Lung (tissue), 12 donors: ENCODE measurements around the gene PHF2. TPM values are rescaled to one million over a fixed set of nuclear protein-coding genes. Genes with fewer than 3 reads are reported as not detected.

Source experiments
- ATAC-seq: fragments of 200-7000 bp; cut with Tn5 transposase; one replicate; pipeline ENCODE4 v1.9.1; 2020; ENCODE audit warnings: moderate number of reproducible peaks; ENCODE audit not compliant: insufficient read depth, low FRiP score
- DNase-seq, 3 donors: peaks; one replicate each; pipeline ENCODE4 v3.0.0-alpha.2; 2013 to 2017
- H3K27ac ChIP-seq, 2 donors: one replicate each; pipeline ENCODE4 v1.5.1; 2013; ENCODE audit warnings: mild to moderate bottlenecking in 2 of 2, moderate library complexity in 2 of 2, control low read depth in 1 of 2, inconsistent platforms in 1 of 2, low read depth in 1 of 2, low read length in 1 of 2
- H3K27me3 ChIP-seq, 3 donors: one replicate each; pipeline ENCODE4 v1.5.1; 2013; ENCODE audit warnings: low read length in 2 of 3; ENCODE audit not compliant: control insufficient read depth in 3 of 3, insufficient read depth in 3 of 3
- H3K36me3 ChIP-seq, 4 donors: one replicate each; pipeline ENCODE4 v1.5.1; 2013; ENCODE audit warnings: low read length in 4 of 4, mild to moderate bottlenecking in 1 of 4, moderate library complexity in 1 of 4; ENCODE audit not compliant: control insufficient read depth in 4 of 4, insufficient read depth in 4 of 4
- H3K4me1 ChIP-seq, 5 donors: one replicate each; pipeline ENCODE4 v1.5.1; 2013; ENCODE audit warnings: low read length in 5 of 5, mild to moderate bottlenecking in 2 of 5, moderate library complexity in 1 of 5; ENCODE audit not compliant: control insufficient read depth in 5 of 5, insufficient read depth in 5 of 5
- H3K4me3 ChIP-seq: one replicate; pipeline ENCODE4 v1.5.1; 2013; ENCODE audit warnings: mild to moderate bottlenecking, control low read depth, moderate library complexity
- H3K9ac ChIP-seq, 2 donors: one replicate each; pipeline ENCODE4 v1.5.1; 2013; ENCODE audit warnings: low read length in 2 of 2, control low read depth in 1 of 2; ENCODE audit not compliant: insufficient read depth in 1 of 2
- H3K9me3 ChIP-seq, 4 donors: one replicate each; pipeline ENCODE4 v1.5.1; 2013; ENCODE audit warnings: low read length in 3 of 4, mild to moderate bottlenecking in 1 of 4, moderate library complexity in 1 of 4; ENCODE audit not compliant: control insufficient read depth in 4 of 4, insufficient read depth in 3 of 4
- CTCF ChIP-seq: IDR thresholded peaks from 2 replicates; pipeline ENCODE4 v1.5.1; 2012; ENCODE audit warnings: mild to moderate bottlenecking; ENCODE audit errors: control extremely low read depth, extremely low read depth
- WGBS, 2 donors: extraction: QIAGEN DNeasy Blood & Tissue Kit; methylation state at CpG; one replicate each; pipeline ENCODE4 v1.1.7; 2013; 5-methylcytosine and 5-hydroxymethylcytosine counted together
- polyA plus RNA-seq, 2 donors: library from polyadenylated mRNA; stranded (reverse); fragments of 200-250 nt; gene quantifications; one replicate each; pipeline ENCODE4 v1.2.1, GENCODE V29; 2013
- total RNA-seq, 2 donors: library from RNA; depleted of rRNA in 1 of 2; stranded (reverse); fragments of >200 nt in 1 of 2; gene quantifications; one replicate each; pipeline ENCODE4 v1.2.1, GENCODE V29; 2014 to 2021
- donor health status: control.
- donor health status: control.
- donor health status: Bipolar disorder and iron deficiency.
- donor health status: healthy.
- donor health status: DM: yes; HTN: yes; CAD: no.

PHF2 gene
- total and polyA plus RNA-seq, 4 donors = 20.1 to 33.6 (median 30.2) TPM

DNA sequence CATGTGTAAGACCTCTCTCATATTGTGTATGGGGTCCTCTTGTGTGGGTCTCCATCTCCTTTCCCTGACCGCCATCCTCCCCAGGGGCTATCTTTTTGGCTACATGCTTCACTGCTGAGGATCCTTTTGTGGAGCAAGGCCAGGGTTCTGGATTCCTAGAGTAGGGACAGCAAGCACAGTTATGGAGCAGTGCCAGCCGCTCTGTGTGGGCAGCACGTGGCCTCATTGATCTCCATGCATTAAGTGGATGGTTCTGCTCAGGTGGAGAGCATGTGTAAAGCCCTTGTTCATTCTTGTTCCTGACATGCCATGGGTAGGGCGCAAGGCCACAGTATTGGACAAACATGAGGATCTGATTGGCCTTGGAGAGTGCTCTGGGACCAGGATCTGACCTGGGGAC, 8.9 kb downstream of the PHF2 start:
- H3K4me1 ChIP-seq = peaks cover 3 to 49% (median 26%) of the 10 kb centered on the region in 5 donors
- 90 to 93% methylated on average over 4 of the region's 4 CpGs for WGBS, 2 donors
- no peaks in the 10 kb centered on the region for H3K9me3 ChIP-seq
- H3K36me3 ChIP-seq = no peaks in the 10 kb centered on the region
- H3K4me3 ChIP-seq = no peak overlapping the region
- H3K9ac ChIP-seq = no peak overlapping the region
- peak overlapping the region in 1 of 2 donors; percentile 7 for H3K27ac ChIP-seq
- ATAC-seq (no peak), DNase-seq (no peak)
- no peaks in the 10 kb centered on the region for H3K27me3 ChIP-seq
- TF ChIP-seq CTCF = no peak

DNA sequence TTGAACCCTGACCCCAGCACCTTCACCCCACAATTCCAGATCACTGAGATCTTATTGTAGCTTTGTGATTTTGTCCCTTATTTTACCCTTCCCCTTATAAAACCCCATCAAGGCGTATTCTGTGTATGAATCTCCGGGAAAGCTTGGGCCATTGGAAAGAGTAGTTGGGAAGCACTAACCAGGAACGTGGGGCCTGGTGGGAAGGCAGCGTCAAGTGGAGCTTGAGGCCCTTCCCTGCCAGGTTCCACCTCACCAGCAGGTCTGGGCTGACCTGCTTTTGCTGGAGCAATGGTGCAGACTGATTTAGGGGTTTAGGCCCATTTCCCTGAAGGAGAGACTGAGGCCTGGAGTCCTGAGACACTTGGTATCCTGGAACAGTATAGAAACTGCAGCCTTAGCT, 9.3 kb downstream of the PHF2 start:
- DNase-seq (no peak), ATAC-seq (no peak)
- no peaks in the 10 kb centered on the region for H3K9me3 ChIP-seq
- 94 to 97% methylated on average over 4 of the region's 4 CpGs for WGBS, 2 donors
- TF ChIP-seq CTCF = no peak
- no peaks in the 10 kb centered on the region for H3K36me3 ChIP-seq
- no peak overlapping the region for H3K27ac ChIP-seq
- no peaks in the 10 kb centered on the region for H3K27me3 ChIP-seq
- H3K4me1 ChIP-seq = peaks cover 3 to 48% (median 22%) of the 10 kb centered on the region in 5 donors
- no peak overlapping the region for H3K9ac ChIP-seq
- no peak overlapping the region for H3K4me3 ChIP-seq

DNA sequence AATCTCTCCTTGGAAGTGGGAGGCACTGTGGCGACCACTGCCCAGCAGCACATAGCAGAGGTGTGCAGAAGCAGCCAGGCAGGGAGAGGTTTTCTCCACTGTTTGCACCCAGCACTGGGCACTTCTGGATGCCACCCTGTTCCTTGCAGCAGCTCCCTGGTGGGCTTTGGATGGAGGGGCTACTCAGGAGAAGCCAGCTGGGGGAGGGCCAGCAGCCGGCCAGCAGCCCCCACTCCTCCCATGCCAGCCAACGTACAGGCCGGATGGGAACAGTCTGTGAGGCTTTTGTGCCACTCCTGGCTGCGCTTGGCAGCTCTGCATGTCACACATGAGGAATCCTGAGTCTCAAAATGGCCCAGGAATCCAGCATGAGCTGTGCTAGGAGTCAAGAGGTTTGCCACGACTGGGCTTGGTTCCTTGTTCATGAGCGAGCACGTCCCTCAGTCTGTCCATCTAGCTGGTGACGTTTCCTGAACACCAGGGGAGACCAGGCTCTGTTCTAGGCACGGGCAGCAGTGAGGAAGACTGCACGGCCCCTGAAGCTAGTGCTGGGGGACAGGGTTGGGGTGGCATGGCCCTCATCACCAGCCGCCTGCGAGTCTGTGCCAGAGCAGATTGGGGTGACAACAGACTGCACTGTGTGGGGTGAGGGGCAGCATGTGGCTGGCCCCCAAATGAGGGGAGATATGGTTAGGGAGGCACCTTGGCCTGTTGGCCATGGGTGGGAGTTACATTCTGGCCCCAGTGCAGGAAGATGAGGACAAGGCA, 10.1 kb downstream of the PHF2 start:
- DNase-seq = no peak
- no peak for ATAC-seq
- no peak overlapping the region for H3K9ac ChIP-seq

More for the DNA sequence above, 10.1 kb downstream of the PHF2 start:
- peak overlapping the region in 1 of 2 donors; percentile 40 for H3K27ac ChIP-seq
- no peaks in the 10 kb centered on the region for H3K27me3 ChIP-seq
- H3K9me3 ChIP-seq = no peaks in the 10 kb centered on the region
- peaks cover 3 to 43% (median 18%) of the 10 kb centered on the region in 5 donors for H3K4me1 ChIP-seq
- H3K36me3 ChIP-seq = peaks cover 0 to 1% (median 0%) of the 10 kb centered on the region in 4 donors
- no peak for TF ChIP-seq CTCF
- no peak overlapping the region for H3K4me3 ChIP-seq
- WGBS, 2 donors = 84 to 91% methylated on average over 13 of the region's 13 CpGs
